ENCODE results near the gene NETO2.

The NETO2 gene

DNA sequence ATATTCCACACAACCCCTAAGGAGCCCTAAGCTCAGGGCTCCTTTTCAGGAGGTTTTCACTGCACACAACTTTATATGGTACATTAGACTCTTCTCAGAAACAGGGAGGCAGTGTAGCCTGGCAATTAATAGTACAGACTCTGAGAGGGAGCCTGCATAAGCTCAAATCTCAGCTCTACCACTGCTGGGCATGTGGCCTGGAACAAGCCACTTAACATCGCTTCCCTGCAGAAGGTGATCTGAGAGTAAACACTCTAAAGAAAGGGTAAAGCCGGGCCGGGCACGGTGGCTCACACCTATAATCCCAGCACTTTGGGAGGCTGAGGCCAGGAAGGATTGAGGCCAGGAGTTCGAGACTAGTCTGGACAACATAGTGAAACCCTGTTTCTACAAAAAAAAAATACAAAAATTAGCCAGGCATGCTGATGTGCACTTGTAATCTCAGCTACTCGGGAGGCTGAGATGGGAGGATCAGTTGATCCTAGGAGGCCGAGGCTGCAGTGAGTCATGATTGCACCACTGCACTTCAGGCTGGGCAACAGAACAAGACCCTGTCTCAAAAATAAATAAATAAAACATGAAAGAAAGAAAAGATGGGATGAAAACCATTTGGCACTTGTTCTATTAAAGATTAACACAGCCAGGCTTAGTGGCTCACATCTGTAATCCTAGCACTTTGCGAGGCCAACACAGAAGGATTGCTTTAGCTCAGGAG lies 99.6 kb downstream of the NETO2 start:
- DNase-seq: no peak

GRCh38 chr16:47043200-47043599 lies 100.5 kb downstream of the NETO2 start:
- DNase-seq: no peak

- peak; percentile 66 for DNase-seq
Observed at GRCh38 chr16:47037746-47038458, 105.8 kb downstream of the NETO2 start.

GRCh38 chr16:47037396-47037745 lies 106.4 kb downstream of the NETO2 start:
- DNase-seq: no peak

- no peak for DNase-seq
Observed at GRCh38 chr16:47036201-47036600, 107.5 kb downstream of the NETO2 start.

- DNase-seq: no peak
Observed at GRCh38 chr16:47035436-47035835, 108.3 kb downstream of the NETO2 start.

- no peak for DNase-seq
Observed at GRCh38 chr16:47034455-47034854, 109.3 kb downstream of the NETO2 start.

DNA sequence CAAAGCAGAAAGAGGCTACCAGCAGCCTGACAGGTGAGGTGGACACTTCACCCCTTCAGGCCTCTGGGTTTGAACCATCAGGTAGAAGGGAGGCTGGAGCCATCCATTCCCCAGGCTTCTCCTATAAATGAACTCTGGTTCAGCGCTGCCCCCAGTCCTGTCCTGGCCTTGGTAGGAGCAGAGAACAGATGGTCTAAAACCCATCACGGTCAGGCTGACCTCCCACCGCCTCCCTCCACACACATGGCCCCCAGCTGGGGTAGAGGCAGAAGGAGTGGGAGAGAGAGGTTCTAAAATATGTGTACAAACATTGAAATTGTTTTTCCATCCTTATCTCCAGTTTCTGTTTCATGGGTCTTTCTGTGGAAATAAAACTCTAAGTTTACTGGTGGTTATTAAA lies 110.6 kb downstream of the NETO2 start:
- DNase-seq: no peak

DNA sequence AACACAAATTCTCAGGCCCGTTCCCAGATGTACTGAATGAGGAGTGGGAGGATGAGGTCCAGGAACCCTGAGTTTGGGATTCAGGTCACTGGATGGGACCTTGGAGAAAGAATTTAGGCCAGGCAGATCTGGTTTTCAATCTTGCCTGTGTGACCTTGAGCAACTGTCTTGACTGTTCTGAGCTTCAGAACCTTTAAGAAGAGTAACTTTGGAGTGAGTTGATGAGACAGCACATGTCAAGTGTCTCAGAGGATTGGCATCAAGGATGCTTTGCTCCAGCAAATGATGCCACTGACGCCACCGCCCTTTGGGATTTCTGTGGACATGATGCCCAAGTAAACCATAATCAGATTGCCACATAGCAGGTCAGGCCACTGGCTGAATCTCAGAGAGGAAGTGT lies 114.0 kb downstream of the NETO2 start:
- DNase-seq: peak; percentile 15

GRCh38 chr16:47028767-47029377 lies 114.9 kb downstream of the NETO2 start:
- no peak for DNase-seq
